ENCODE measurements around the gene MYZAP.
"Not testable (repeated sequence)": the region's sequence is repeated elsewhere in the genome, so short reads cannot be mapped to it uniquely, and the experiment has no call there.

Gene MYZAP

GRCh38 chr15:57595011-57595866 is 3.5 kb downstream of the MYZAP start:
- DNase-seq, result no peak

GRCh38 chr15:57596301-57596855 is 4.7 kb downstream of the MYZAP start:
- no peak for DNase-seq

GRCh38 chr15:57596978-57597377 is 5.3 kb downstream of the MYZAP start:
- DNase-seq, result no peak

GRCh38 chr15:57597431-57597830 is 5.7 kb downstream of the MYZAP start:
- DNase-seq, result no peak

- DNase-seq, result no peak
Measured at GRCh38 chr15:57598346-57598745, 6.6 kb downstream of the MYZAP start.

GRCh38 chr15:57599296-57599810 is 7.6 kb downstream of the MYZAP start:
- no peak for DNase-seq

GRCh38 chr15:57600197-57600596 is 8.5 kb downstream of the MYZAP start:
- no peak for DNase-seq

- no peak for DNase-seq
Measured at GRCh38 chr15:57604507-57604906, 12.8 kb downstream of the MYZAP start.

- DNase-seq, result no peak
Measured at GRCh38 chr15:57605491-57605890, 13.8 kb downstream of the MYZAP start.

GRCh38 chr15:57606048-57606447 is 14.3 kb downstream of the MYZAP start:
- no peak for DNase-seq

GRCh38 chr15:57606816-57607215 is 15.1 kb downstream of the MYZAP start:
- DNase-seq, result no peak

GRCh38 chr15:57607570-57608000 is 15.9 kb downstream of the MYZAP start:
- DNase-seq, result no peak

- DNase-seq, result no peak
Measured at GRCh38 chr15:57609805-57610529, 18.3 kb downstream of the MYZAP start.

GRCh38 chr15:57611123-57611522 is 19.4 kb downstream of the MYZAP start:
- no peak for DNase-seq

- no peak for DNase-seq
Measured at GRCh38 chr15:57611938-57612337, 20.2 kb downstream of the MYZAP start.

- no peak for DNase-seq
Measured at GRCh38 chr15:57614241-57614640, 22.5 kb downstream of the MYZAP start.

GRCh38 chr15:57615951-57616496 is 24.3 kb downstream of the MYZAP start:
- not testable (repeated sequence) for DNase-seq

- DNase-seq, result no peak
Measured at GRCh38 chr15:57618325-57618724, 26.6 kb downstream of the MYZAP start.

- no peak for DNase-seq
Measured at GRCh38 chr15:57619746-57620145, 28.0 kb downstream of the MYZAP start.

GRCh38 chr15:57624730-57625129 is 33.0 kb downstream of the MYZAP start:
- DNase-seq, result no peak

GRCh38 chr15:57625703-57626448 is 34.2 kb downstream of the MYZAP start:
- DNase-seq, result no peak

- peak; percentile 5 for DNase-seq
Measured at GRCh38 chr15:57626713-57627440, 35.2 kb downstream of the MYZAP start.

All from NCI-H1694 (cell line).